ENCODE results near the gene AGBL5. TPM values are rescaled to one million over a fixed set of nuclear protein-coding genes. Genes with fewer than 3 reads are reported as not detected.

AGBL5 gene
- total and polyA plus RNA-seq, 2 of the 13 experiments (the other 11 are each of a cell fraction or from before 2014, with no cell fraction given) = 55.9 to 73.3 TPM

GRCh38 chr2:27086090-27086723 lies 34.7 kb downstream of the AGBL5 start (continued):
- TF ChIP-seq RERE (CRISPR knock-in tag; IDR thresholded peaks at IDR 0.05; ENCODE audit: low read depth) = no peak
- TF ChIP-seq ZFP1 (CRISPR knock-in tag; IDR thresholded peaks at IDR 0.05) = peak; percentile 72; the same call in 1 of the 2 replicates
- TF ChIP-seq FOSL1 (CRISPR knock-in tag; IDR thresholded peaks at IDR 0.05; ENCODE audit: borderline replicate concordance) = 0 out of 2 replicates have a peak, but pooled peaks have one; percentile 6
- TF ChIP-seq ZMYM4 (CRISPR knock-in tag; IDR thresholded peaks at IDR 0.05) = no peak
- TF ChIP-seq ZBTB7A (CRISPR knock-in tag; IDR thresholded peaks at IDR 0.05) = peak; percentile 21; the same call in 1 of the 2 replicates
- TF ChIP-seq TEAD3 (CRISPR knock-in tag; optimal IDR thresholded peaks at IDR 0.05; ENCODE audit: borderline replicate concordance) = peak; percentile 66
- no peak for TF ChIP-seq ZNF562 (CRISPR knock-in tag; IDR thresholded peaks at IDR 0.05; ENCODE audit: borderline replicate concordance)
- TF ChIP-seq ZNF451 (CRISPR knock-in tag; IDR thresholded peaks at IDR 0.05) = 0 out of 2 replicates have a peak, but pooled peaks have one; percentile 27
- peak; percentile 76 for TF ChIP-seq GABPB1 (CRISPR knock-in tag; IDR thresholded peaks at IDR 0.05)
- TF ChIP-seq MIER3 (CRISPR knock-in tag; IDR thresholded peaks at IDR 0.05; ENCODE audit: borderline replicate concordance) = peak; percentile 90
- TF ChIP-seq E2F1 (CRISPR knock-in tag; IDR thresholded peaks at IDR 0.05) = peak; percentile 86; the same call in 1 of the 2 replicates
- TF ChIP-seq MEIS2 (CRISPR knock-in tag; IDR thresholded peaks at IDR 0.05) = peak; percentile 78; the same call in 1 of the 2 replicates
- TF ChIP-seq ZNF749 (CRISPR knock-in tag; IDR thresholded peaks at IDR 0.05; ENCODE audit: borderline replicate concordance) = peak; percentile 55; the same call in 1 of the 2 replicates
- TF ChIP-seq PRDM4 (CRISPR knock-in tag; IDR thresholded peaks at IDR 0.05; ENCODE audit: borderline replicate concordance) = no peak
- peak; percentile 93 for TF ChIP-seq HOXA3 (CRISPR knock-in tag; IDR thresholded peaks at IDR 0.05)
- TF ChIP-seq ZNF446 (CRISPR knock-in tag; IDR thresholded peaks at IDR 0.05) = 0 out of 2 replicates have a peak, but pooled peaks have one; percentile 83
- TF ChIP-seq ZNF580 (CRISPR knock-in tag; IDR thresholded peaks at IDR 0.05; ENCODE audit: borderline replicate concordance, low read depth) = peak; percentile 97
- TF ChIP-seq SMARCE1 (IDR thresholded peaks at IDR 0.05; ENCODE audit: borderline replicate concordance) = no peak
- TF ChIP-seq IKZF1 (IDR thresholded peaks at IDR 0.05) = no peak

All from HepG2 (cell line).